Measurements from ENCODE around the gene LILRB2.
"Not testable (repeated sequence)": the region's sequence is repeated elsewhere in the genome, so short reads cannot be mapped to it uniquely, and the experiment has no call there.

The LILRB2 gene

DNA sequence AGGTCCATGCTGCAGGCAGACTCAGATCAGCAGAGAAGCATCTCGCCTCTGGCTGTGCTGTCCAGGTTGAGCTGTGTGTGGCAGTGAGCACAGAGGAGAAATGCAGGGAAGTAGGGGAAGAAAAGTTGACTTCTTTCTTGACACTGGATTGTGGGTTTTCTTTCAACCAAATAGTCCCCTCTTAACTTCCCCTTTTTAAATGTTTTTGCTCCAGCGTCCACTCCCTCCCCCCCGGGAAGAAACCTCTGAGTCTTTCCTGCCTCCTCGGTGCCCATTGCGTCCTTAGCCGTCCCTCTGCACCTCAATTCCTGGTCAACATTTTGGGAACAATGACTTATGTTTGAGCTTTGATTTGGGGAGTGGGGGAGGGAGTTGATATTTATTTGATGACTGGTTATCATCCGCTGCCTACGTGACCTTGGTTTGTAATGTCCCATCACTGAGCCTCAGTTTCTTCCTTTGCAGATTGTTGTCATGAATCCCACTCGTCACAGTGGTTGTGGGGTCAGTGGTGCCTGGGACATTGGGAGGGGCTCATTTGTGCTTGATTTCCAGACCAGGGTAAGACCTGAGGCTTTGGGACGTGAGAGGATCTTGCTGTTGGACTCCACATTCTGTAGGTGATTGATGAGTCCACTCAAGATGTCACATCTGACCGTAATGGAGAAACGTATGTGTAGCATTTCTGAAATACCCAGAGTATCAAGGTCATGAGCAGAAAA lies at the start of gene LILRB2:
Gene LILRB2 (minus strand): TSS at position 104 of the 722 bp plus-strand sequence. CDS start 614 bp downstream, outside the sequence.
- DNase-seq (ENCODE audit: low spot score) (no peak), FAIRE-seq (no peak)

DNA sequence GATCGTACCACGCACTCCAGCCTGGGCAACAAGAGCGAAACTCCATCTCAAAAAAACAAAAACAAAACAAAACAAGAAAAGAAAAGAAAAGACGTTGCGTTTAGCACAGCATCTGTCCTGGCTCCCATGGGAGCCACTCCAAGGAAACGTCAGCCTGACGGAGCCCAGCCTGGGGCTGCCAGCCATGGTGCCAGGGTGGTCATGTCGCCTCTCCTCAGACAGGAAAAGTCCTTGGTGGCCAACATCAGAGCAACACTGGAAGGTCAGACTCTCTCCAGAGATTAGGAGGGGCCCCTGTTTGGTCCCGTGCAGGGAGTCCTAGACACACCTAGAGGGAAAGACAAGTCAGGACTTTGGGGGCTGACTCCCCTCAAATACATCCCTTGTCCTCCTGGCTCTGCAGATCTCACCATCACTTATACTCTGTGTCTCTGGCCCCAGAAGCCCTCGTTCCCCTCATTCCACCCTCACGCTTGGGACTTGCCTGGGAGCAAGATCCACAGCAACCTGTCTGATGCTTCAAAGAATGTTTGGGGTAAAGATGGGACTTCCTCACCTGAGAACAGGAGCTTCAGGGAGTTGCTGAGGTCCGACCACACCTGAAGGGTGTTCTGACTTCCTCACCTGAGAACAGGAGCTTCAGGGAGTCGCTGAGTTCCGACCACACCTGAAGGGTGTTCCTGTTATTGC lies 48.7 kb upstream of the LILRB2 start:
- DNase-seq (ENCODE audit: low spot score), result no peak
- FAIRE-seq, result no peak

DNA sequence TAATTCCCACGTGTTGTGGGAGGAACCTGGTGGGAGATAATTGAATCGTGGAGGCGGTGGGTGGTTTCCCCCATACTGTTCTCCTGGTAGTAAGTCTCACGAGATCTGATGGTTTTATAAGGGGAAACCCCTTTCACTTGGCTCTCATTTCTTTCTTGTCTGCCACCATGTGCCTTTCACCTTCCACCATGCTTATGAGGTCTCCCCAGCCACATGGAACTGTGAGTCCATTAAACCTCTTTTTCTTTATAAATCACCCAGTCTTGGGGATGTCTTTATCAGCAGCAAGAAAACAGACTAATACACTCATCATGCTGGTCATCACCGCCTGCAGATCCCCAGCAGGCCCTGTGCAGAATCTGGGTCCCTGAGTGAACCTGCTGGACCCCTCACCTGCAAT lies 47.9 kb upstream of the LILRB2 start:
- FAIRE-seq; DNase-seq (ENCODE audit: low spot score): not testable (repeated sequence)

DNA sequence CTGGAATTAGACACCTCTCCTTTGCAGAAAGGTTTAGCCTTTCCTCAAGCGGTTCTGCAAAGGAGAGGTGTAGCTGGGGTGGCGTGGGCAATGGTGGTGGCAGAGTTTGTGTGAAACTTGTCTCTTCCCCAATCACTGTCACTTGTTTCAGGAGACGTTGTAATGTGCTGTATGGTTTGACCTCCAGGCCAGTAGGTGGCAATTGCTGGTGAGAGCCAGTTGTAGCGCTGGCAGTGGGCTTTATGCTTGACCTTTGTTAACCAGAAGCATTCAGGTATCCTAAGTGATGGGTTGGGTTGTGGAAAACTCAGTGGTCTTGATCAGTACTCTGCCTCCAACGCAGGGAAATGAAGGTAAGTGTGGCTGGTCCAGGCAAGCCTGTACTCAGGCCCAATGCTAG lies 44.7 kb upstream of the LILRB2 start:
- FAIRE-seq (no peak), DNase-seq (ENCODE audit: low spot score) (no peak)

GRCh38 chr19:54325194-54325621 lies 44.3 kb upstream of the LILRB2 start:
- FAIRE-seq, result no peak
- peak; percentile 24 for DNase-seq (ENCODE audit: low spot score)

- FAIRE-seq (no peak), DNase-seq (ENCODE audit: low spot score) (no peak)
Measured at GRCh38 chr19:54324071-54324470, 43.2 kb upstream of the LILRB2 start.

- DNase-seq (ENCODE audit: low spot score); FAIRE-seq: not testable (repeated sequence)
Measured at GRCh38 chr19:54322934-54323333, 42.0 kb upstream of the LILRB2 start.

DNA sequence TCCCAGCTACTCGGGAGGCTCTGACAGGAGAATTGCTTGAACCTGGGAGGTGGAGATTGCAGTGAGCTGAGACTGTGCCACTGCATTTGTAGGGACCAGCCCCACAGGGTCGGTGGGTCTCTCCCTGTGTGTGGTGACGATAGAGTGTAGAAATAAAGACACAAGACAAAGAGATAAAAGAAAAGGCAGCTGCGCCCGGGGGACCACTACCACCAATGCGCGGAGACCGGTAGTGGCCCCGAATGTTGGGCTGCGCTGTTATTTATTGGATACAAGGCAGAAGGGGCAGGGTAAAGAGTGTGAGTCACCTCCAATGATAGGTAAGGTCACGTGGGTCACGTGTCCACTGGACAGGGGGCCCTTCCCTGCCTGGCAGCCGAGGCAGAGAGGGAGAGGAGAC lies 41.4 kb upstream of the LILRB2 start:
- not testable (repeated sequence) for DNase-seq (ENCODE audit: low spot score); FAIRE-seq

- FAIRE-seq, result no peak
- no peak for DNase-seq (ENCODE audit: low spot score)
Measured at GRCh38 chr19:54319892-54320670, 39.2 kb upstream of the LILRB2 start.

- DNase-seq (ENCODE audit: low spot score) (no peak), FAIRE-seq (no peak)
Measured at GRCh38 chr19:54319049-54319448, 38.1 kb upstream of the LILRB2 start.

GRCh38 chr19:54317965-54318240 lies 37.0 kb upstream of the LILRB2 start:
- FAIRE-seq, result no peak

GRCh38 chr19:54317108-54317964 lies 36.4 kb upstream of the LILRB2 start:
- no peak for DNase-seq (ENCODE audit: low spot score)
- FAIRE-seq, result no peak

More at GRCh38 chr19:54317965-54318240, 37.0 kb upstream of the LILRB2 start:
- DNase-seq (ENCODE audit: low spot score), result no peak

- no peak for FAIRE-seq
Measured at GRCh38 chr19:54316746-54317107, 35.8 kb upstream of the LILRB2 start.

DNA sequence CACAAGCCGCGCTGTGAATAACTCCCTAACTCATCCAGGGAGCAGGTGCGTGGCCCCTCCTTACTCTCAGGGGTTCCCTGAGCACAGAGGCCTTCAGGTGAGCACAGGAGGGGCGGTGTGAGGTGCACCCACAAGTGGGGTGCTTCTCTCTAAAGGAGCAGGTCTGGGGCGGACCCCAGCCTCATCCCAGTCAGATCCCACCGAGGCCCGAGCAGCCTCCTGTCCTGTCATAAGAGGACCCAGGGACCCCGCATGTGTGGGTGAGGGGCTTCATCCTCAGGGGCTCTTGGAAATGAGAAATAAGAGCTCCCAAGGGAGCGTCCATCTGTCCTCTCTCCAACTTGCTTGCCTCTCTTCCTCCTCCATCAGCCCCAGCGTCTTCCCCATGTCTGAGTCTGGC lies 35.0 kb upstream of the LILRB2 start:
- DNase-seq (ENCODE audit: low spot score) (no peak), FAIRE-seq (no peak)

More at GRCh38 chr19:54316746-54317107, 35.8 kb upstream of the LILRB2 start:
- no peak for DNase-seq (ENCODE audit: low spot score)

- DNase-seq (ENCODE audit: low spot score) (no peak), FAIRE-seq (no peak)
Measured at GRCh38 chr19:54312436-54313377, 31.8 kb upstream of the LILRB2 start, which contains the start of gene LILRA5. LILRA5 (minus strand) TSS chr19:54313166; CDS start chr19:54313019, 147 bp downstream.

DNA sequence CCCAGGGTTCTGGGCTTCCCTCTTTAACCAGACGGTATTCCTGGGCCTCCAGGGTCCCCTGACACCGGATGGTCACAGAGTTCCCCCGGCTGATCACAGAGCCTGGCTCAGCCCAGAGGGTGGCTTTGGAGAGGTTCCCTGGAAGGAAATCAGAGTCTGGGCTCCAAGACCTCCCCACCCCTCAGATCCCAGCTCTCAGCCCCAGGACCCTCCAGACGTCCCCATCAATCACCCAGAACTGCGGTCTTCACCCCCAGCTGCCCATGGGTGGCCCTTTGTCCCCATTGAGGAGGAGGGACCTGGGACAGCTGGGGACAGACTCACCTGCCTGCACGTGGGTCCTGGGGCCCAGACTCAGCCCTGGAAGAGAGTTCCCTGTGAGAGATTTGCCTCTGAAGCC lies 31.1 kb upstream of the LILRB2 start:
- FAIRE-seq (no peak), DNase-seq (ENCODE audit: low spot score) (no peak)

- DNase-seq (ENCODE audit: low spot score), result no peak
Measured at GRCh38 chr19:54311486-54311885, 30.6 kb upstream of the LILRB2 start.

GRCh38 chr19:54310543-54310942 lies 29.6 kb upstream of the LILRB2 start:
- FAIRE-seq, result no peak
- DNase-seq (ENCODE audit: low spot score), result no peak

More at GRCh38 chr19:54311486-54311885, 30.6 kb upstream of the LILRB2 start:
- FAIRE-seq, result no peak

DNA sequence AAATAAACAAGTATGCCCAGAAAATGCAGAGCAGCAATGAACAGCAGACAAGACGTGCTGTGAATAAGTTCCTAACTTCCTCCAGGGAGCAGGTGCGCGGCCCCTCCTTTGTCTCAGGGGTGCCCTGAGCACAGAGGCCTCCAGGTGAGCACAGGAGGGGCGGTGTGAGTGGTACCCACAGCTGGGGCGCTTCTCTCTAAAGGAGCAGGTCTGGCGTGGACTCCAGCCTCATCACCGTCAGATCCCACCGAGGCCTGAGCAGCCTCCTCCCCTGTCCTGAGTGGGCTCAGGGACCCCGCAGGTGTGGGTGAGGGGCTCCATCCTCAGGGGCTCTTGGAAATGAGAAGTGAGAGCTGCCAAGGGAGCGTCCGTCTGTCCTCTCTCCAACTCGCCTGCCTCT lies 28.9 kb upstream of the LILRB2 start:
- no peak for FAIRE-seq
- no peak for DNase-seq (ENCODE audit: low spot score)
